Measurements from ENCODE around the gene MYBBP1A.

DNA sequence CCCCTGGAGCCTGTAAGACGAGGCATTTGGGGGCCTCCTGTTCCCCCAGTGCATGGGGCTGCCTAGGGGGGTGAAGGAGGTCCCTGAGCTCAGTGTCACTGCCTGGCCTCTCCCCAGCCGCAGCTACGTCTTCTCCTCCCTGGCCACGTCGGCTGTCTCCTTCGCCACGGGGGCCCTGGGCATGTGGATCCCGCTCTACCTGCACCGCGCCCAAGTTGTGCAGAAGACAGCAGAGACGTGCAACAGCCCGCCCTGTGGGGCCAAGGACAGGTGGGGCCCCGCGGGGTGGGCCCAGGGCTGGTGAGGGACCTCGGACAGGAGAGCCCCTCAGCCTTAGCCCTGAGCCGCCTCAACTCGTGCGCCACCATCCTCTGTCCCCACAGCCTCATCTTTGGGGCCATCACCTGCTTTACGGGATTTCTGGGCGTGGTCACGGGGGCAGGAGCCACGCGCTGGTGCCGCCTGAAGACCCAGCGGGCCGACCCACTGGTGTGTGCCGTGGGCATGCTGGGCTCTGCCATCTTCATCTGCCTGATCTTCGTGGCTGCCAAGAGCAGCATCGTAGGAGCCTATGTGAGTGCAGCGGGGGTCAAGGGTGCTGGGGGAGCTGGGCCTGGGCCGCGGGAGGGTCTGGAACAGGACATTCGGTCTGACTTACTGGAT is 22.2 kb downstream of the MYBBP1A start:
- TF ChIP-seq, protein P1, sequence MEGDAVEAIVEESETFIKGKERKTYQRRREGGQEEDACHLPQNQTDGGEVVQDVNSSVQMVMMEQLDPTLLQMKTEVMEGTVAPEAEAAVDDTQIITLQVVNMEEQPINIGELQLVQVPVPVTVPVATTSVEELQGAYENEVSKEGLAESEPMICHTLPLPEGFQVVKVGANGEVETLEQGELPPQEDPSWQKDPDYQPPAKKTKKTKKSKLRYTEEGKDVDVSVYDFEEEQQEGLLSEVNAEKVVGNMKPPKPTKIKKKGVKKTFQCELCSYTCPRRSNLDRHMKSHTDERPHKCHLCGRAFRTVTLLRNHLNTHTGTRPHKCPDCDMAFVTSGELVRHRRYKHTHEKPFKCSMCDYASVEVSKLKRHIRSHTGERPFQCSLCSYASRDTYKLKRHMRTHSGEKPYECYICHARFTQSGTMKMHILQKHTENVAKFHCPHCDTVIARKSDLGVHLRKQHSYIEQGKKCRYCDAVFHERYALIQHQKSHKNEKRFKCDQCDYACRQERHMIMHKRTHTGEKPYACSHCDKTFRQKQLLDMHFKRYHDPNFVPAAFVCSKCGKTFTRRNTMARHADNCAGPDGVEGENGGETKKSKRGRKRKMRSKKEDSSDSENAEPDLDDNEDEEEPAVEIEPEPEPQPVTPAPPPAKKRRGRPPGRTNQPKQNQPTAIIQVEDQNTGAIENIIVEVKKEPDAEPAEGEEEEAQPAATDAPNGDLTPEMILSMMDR (conservative IDR thresholded peaks at IDR 0.05): no peak
- TF ChIP-seq ZFX (IDR thresholded peaks at IDR 0.05): no peak

Data from C4-2B (cell line).